Stimulated activated CD4-positive, alpha-beta T cell treated with anti-CD3 and anti-CD28 coated beads, TNF-alpha, amount 100 ng/mL, for 48 hours (primary cell): Measurements from ENCODE around the gene STT3B.

Source experiments
- DNase-seq, 3 donors: peaks; one replicate each; pipeline ENCODE4 v3.0.0-alpha.2; 2020; ENCODE audit warnings: low read depth in 3 of 3

The STT3B gene

GRCh38 chr3:31551646-31552045, 18.9 kb downstream of the STT3B start:
- no peak for DNase-seq

- DNase-seq = no peak
Observed at GRCh38 chr3:31552103-31552502, 19.4 kb downstream of the STT3B start.

GRCh38 chr3:31553258-31553657, 20.5 kb downstream of the STT3B start:
- DNase-seq = no peak

- DNase-seq = no peak
Observed at GRCh38 chr3:31555204-31555603, 22.5 kb downstream of the STT3B start.

GRCh38 chr3:31559872-31560534, 27.3 kb downstream of the STT3B start:
- no peak for DNase-seq

- no peak for DNase-seq
Observed at GRCh38 chr3:31561891-31562290, 29.2 kb downstream of the STT3B start.

- peak in 1 of 3 donors; percentile 19 for DNase-seq
Observed at GRCh38 chr3:31562525-31562924, 29.8 kb downstream of the STT3B start.

- no peak for DNase-seq
Observed at GRCh38 chr3:31565288-31565687, 32.6 kb downstream of the STT3B start.

GRCh38 chr3:31567036-31567435, 34.3 kb downstream of the STT3B start:
- no peak for DNase-seq

GRCh38 chr3:31568649-31569048, 35.9 kb downstream of the STT3B start:
- DNase-seq = no peak

- no peak for DNase-seq
Observed at GRCh38 chr3:31571325-31571724, 38.6 kb downstream of the STT3B start.

GRCh38 chr3:31572236-31573004, 39.7 kb downstream of the STT3B start:
- no peak for DNase-seq

GRCh38 chr3:31573036-31573779, 40.5 kb downstream of the STT3B start:
- DNase-seq = no peak

GRCh38 chr3:31575448-31575847, 42.7 kb downstream of the STT3B start:
- DNase-seq = no peak

- DNase-seq = no peak
Observed at GRCh38 chr3:31576521-31576920, 43.8 kb downstream of the STT3B start.

- no peak for DNase-seq
Observed at GRCh38 chr3:31577232-31577631, 44.5 kb downstream of the STT3B start.

GRCh38 chr3:31579828-31580227, 47.1 kb downstream of the STT3B start:
- DNase-seq = no peak

GRCh38 chr3:31580645-31581044, 47.9 kb downstream of the STT3B start:
- DNase-seq = no peak

GRCh38 chr3:31581660-31582059, 48.9 kb downstream of the STT3B start:
- no peak for DNase-seq

- no peak for DNase-seq
Observed at GRCh38 chr3:31589228-31589627, 56.5 kb downstream of the STT3B start.

- no peak for DNase-seq
Observed at GRCh38 chr3:31590650-31591049, 57.9 kb downstream of the STT3B start.

GRCh38 chr3:31592764-31593163, 60.0 kb downstream of the STT3B start:
- DNase-seq = no peak

GRCh38 chr3:31596176-31596575, 63.5 kb downstream of the STT3B start:
- DNase-seq = no peak
